ENCODE data around the gene AGK. TPM values are rescaled to one million over a fixed set of nuclear protein-coding genes. Genes with fewer than 3 reads are reported as not detected.
A peak's percentile ranks its signal among the peaks of the same experiment; 100 is the strongest.

Gene AGK
- total and polyA plus RNA-seq, 2 experiments from 2014 or later = 18.3 to 24.1 TPM

- in situ Hi-C loops (cut with MboI) = no loop called here
- H3K9me2 ChIP-seq (ENCODE audit: insufficient read depth) = no peaks in the 10 kb centered on the region
- no peaks in the 10 kb centered on the region for H3K4me1 ChIP-seq (ENCODE audit: insufficient read depth)
- no peak overlapping the region for H3K4me2 ChIP-seq (ENCODE audit: unreplicated experiment)
- H3K27me3 ChIP-seq (replicated peaks; ENCODE audit: insufficient read depth) = no peaks in the 10 kb centered on the region
- no peaks in the 10 kb centered on the region for H3K9me3 ChIP-seq (ENCODE audit: low read depth)
- no peak overlapping the region for H3K4me3 ChIP-seq
- H2AFZ ChIP-seq = no peak overlapping the region
- H4K20me1 ChIP-seq (ENCODE audit: insufficient read depth) = no peaks in the 10 kb centered on the region
- DNase-seq = no peak
- WGBS, 2 experiments (ENCODE audit: low coverage in 1 of 2, low lambda C conversion rate in 2 of 2, missing lambda C conversion rate in 2 of 2) = 70 to 86% methylated on average over 3 of the region's 3 CpGs
- H3K79me2 ChIP-seq (ENCODE audit: insufficient read depth) = no peaks in the 10 kb centered on the region
- no peak for TF ChIP-seq EZH2 (IDR thresholded peaks at IDR 0.05; ENCODE audit: insufficient read depth, poor library complexity, severe bottlenecking)
- TF ChIP-seq EZH2phosphoT487 (IDR thresholded peaks at IDR 0.05; ENCODE audit: insufficient read depth, low read depth) = no peak
- no peak overlapping the region for H3K9ac ChIP-seq
- peaks cover 5% of the 10 kb centered on the region for H3F3A ChIP-seq (ENCODE audit: insufficient read depth)
- no peak overlapping the region for H3K27ac ChIP-seq
- H3K36me3 ChIP-seq (ENCODE audit: low read depth) = peaks cover 9% of the 10 kb centered on the region
Observed at GRCh38 chr7:141652691-141653090, 101.5 kb downstream of the AGK start.

- 35% methylated on average over 3 of the region's 3 CpGs for WGBS, 2 experiments (ENCODE audit: low coverage in 1 of 2, low lambda C conversion rate in 2 of 2, missing lambda C conversion rate in 2 of 2)
- in situ Hi-C loops (cut with MboI) = no loop called here
Observed at GRCh38 chr7:141654551-141654950, 103.3 kb downstream of the AGK start.

GRCh38 chr7:141659501-141659900 lies 108.3 kb downstream of the AGK start:
- Histone ChIP-seq H3K9ac (no peak overlapping the region), H3K79me2 (ENCODE audit: insufficient read depth) (no peaks in the 10 kb centered on the region), H2AFZ (no peak overlapping the region), H3K4me3 (no peak overlapping the region), H3K4me2 (ENCODE audit: unreplicated experiment) (no peak overlapping the region), H3K9me2 (ENCODE audit: insufficient read depth) (no peaks in the 10 kb centered on the region), H3K27ac (no peak overlapping the region), H3K4me1 (ENCODE audit: insufficient read depth) (no peaks in the 10 kb centered on the region), H3K27me3 (replicated peaks; ENCODE audit: insufficient read depth) (no peaks in the 10 kb centered on the region), H3K36me3 (ENCODE audit: low read depth) (peaks cover 5% of the 10 kb centered on the region; the same call in 1 of the 2 replicates), H4K20me1 (ENCODE audit: insufficient read depth) (no peaks in the 10 kb centered on the region), H3F3A (ENCODE audit: insufficient read depth) (no peaks in the 10 kb centered on the region), H3K9me3 (ENCODE audit: low read depth) (no peaks in the 10 kb centered on the region)
- TF ChIP-seq EZH2 (IDR thresholded peaks at IDR 0.05; ENCODE audit: insufficient read depth, poor library complexity, severe bottlenecking) (no peak), EZH2phosphoT487 (IDR thresholded peaks at IDR 0.05; ENCODE audit: insufficient read depth, low read depth) (no peak)
- in situ Hi-C loops (cut with MboI) = no loop called here
- no peak for DNase-seq
- WGBS, 2 experiments (ENCODE audit: low coverage in 1 of 2, low lambda C conversion rate in 2 of 2, missing lambda C conversion rate in 2 of 2) = 77% methylated on average over 6 of the region's 6 CpGs

More at GRCh38 chr7:141654551-141654950, 103.3 kb downstream of the AGK start:
- DNase-seq = peak; percentile 78
- TF ChIP-seq EZH2phosphoT487 (IDR thresholded peaks at IDR 0.05; ENCODE audit: insufficient read depth, low read depth) = no peak
- no peak for TF ChIP-seq EZH2 (IDR thresholded peaks at IDR 0.05; ENCODE audit: insufficient read depth, poor library complexity, severe bottlenecking)
- Histone ChIP-seq H3K79me2 (ENCODE audit: insufficient read depth) (no peaks in the 10 kb centered on the region), H3K4me2 (ENCODE audit: unreplicated experiment) (no peak overlapping the region), H3K9ac (no peak overlapping the region), H3K4me3 (no peak overlapping the region), H2AFZ (peak overlapping the region; percentile 54), H3K9me3 (ENCODE audit: low read depth) (no peaks in the 10 kb centered on the region), H3K36me3 (ENCODE audit: low read depth) (0 out of 2 replicates have a peak, but pooled peaks cover 3% of the 10 kb centered on the region), H3K4me1 (ENCODE audit: insufficient read depth) (no peaks in the 10 kb centered on the region), H3F3A (ENCODE audit: insufficient read depth) (peaks cover 1% of the 10 kb centered on the region), H3K27me3 (replicated peaks; ENCODE audit: insufficient read depth) (no peaks in the 10 kb centered on the region), H4K20me1 (ENCODE audit: insufficient read depth) (no peaks in the 10 kb centered on the region), H3K9me2 (ENCODE audit: insufficient read depth) (no peaks in the 10 kb centered on the region), H3K27ac (no peak overlapping the region)

- in situ Hi-C loops (cut with MboI) = no loop called here
- no peak overlapping the region for H2AFZ ChIP-seq
- WGBS, 2 experiments (ENCODE audit: low coverage in 1 of 2, low lambda C conversion rate in 2 of 2, missing lambda C conversion rate in 2 of 2) = 88 to 90% methylated on average over 4 of the region's 4 CpGs
Observed at GRCh38 chr7:141660259-141660658, 109.0 kb downstream of the AGK start.

More at GRCh38 chr7:141660259-141660658, 109.0 kb downstream of the AGK start:
- H3K9me2 ChIP-seq (ENCODE audit: insufficient read depth) = no peaks in the 10 kb centered on the region
- H3K36me3 ChIP-seq (ENCODE audit: low read depth) = peaks cover 5% of the 10 kb centered on the region; the same call in 1 of the 2 replicates
- no peaks in the 10 kb centered on the region for H4K20me1 ChIP-seq (ENCODE audit: insufficient read depth)
- H3K4me1 ChIP-seq (ENCODE audit: insufficient read depth) = no peaks in the 10 kb centered on the region
- TF ChIP-seq EZH2phosphoT487 (IDR thresholded peaks at IDR 0.05; ENCODE audit: insufficient read depth, low read depth) (no peak), EZH2 (IDR thresholded peaks at IDR 0.05; ENCODE audit: insufficient read depth, poor library complexity, severe bottlenecking) (no peak)
- no peak overlapping the region for H3K9ac ChIP-seq
- no peaks in the 10 kb centered on the region for H3K9me3 ChIP-seq (ENCODE audit: low read depth)
- H3K27me3 ChIP-seq (replicated peaks; ENCODE audit: insufficient read depth) = no peaks in the 10 kb centered on the region
- H3K4me3 ChIP-seq = no peak overlapping the region
- H3F3A ChIP-seq (ENCODE audit: insufficient read depth) = no peaks in the 10 kb centered on the region
- no peak overlapping the region for H3K27ac ChIP-seq
- H3K79me2 ChIP-seq (ENCODE audit: insufficient read depth) = no peaks in the 10 kb centered on the region
- no peak for DNase-seq
- H3K4me2 ChIP-seq (ENCODE audit: unreplicated experiment) = no peak overlapping the region
